ENCODE measurements around the gene PDE1A.

- TF ChIP-seq EZH2 (IDR thresholded peaks at IDR 0.05; ENCODE audit: borderline replicate concordance, low read depth, low read length, poor library complexity, severe bottlenecking) (no peak), CTCF (conservative IDR thresholded peaks at IDR 0.05; ENCODE audit: low read depth, low read length) (no peak)
These were observed 197.5 kb downstream of the PDE1A start for GRCh38 chr2:182229297-182229696.
